GM12892 (cell line): ENCODE measurements around the gene LY86.

Experiments used
- POLR2A ChIP-seq: IDR thresholded peaks from 2 replicates; pipeline ENCODE4 v1.6.1; 2011; ENCODE audit warnings: low read depth, low read length, control low read depth
- POLR2AphosphoS5 ChIP-seq: IDR thresholded peaks from 2 replicates; pipeline ENCODE4 v1.6.1; 2011; ENCODE audit warnings: low read depth, low read length, control low read depth
- TAF1 ChIP-seq: IDR thresholded peaks from 2 replicates; pipeline ENCODE4 v1.6.1; 2011; ENCODE audit warnings: low read depth, mild to moderate bottlenecking, control low read depth, low read length, borderline replicate concordance

GRCh38 chr6:6588924-6589709, 597 bp downstream of the LY86 start:
- peak; percentile 64 for TF ChIP-seq POLR2A
- peak; percentile 83 for TF ChIP-seq POLR2AphosphoS5
- TF ChIP-seq TAF1 = 0 out of 2 replicates have a peak, but pooled peaks have one; percentile 10
